Omental fat pad (tissue), 4 donors: ENCODE results near the gene LTB4R2. TPM values are rescaled to one million over a fixed set of nuclear protein-coding genes. Genes with fewer than 3 reads are reported as not detected.
A peak's percentile ranks its signal among the peaks of the same experiment; 100 is the strongest.

ENCODE experiments used
- ATAC-seq: fragments of 150-250 bp; one replicate; pipeline ENCODE4 v1.9.1; 2016; ENCODE audit warnings: mild to moderate bottlenecking, moderate library complexity; ENCODE audit not compliant: low FRiP score
- DNase-seq: peaks from one replicate; pipeline ENCODE4 v3.0.0-alpha.2; 2019; ENCODE audit warnings: low spot score
- CTCF ChIP-seq, 3 donors: fragments of 450-650 bp; IDR thresholded peaks; one replicate each; pipeline ENCODE4 v1.5.1; 2016 to 2017; ENCODE audit warnings: antibody characterized with exemption in 3 of 3, mild to moderate bottlenecking in 3 of 3, moderate library complexity in 2 of 3
- total RNA-seq, 4 donors: library from RNA; depleted of rRNA; stranded (reverse); fragments of >200 nt; gene quantifications; one replicate each; pipeline ENCODE4 v1.1.0, GENCODE V29; 2016

The LTB4R2 gene
- total RNA-seq, 4 donors from 2014 or later = 4.7 to 9.0 (median 7.9) TPM

- DNase-seq (no peak), ATAC-seq (peak; percentile 6)
- no peak for TF ChIP-seq CTCF (IDR thresholded peaks at IDR 0.05)
Observed at GRCh38 chr14:24329736-24330135, 19.8 kb downstream of the LTB4R2 start.

GRCh38 chr14:24330973-24331674, 21.2 kb downstream of the LTB4R2 start:
- no peak for ATAC-seq
- no peak for TF ChIP-seq CTCF (IDR thresholded peaks at IDR 0.05)
- no peak for DNase-seq

- no peak for ATAC-seq
- TF ChIP-seq CTCF (IDR thresholded peaks at IDR 0.05) = no peak
- no peak for DNase-seq
Observed at GRCh38 chr14:24331731-24332267, 21.9 kb downstream of the LTB4R2 start.

GRCh38 chr14:24332268-24332993, 22.5 kb downstream of the LTB4R2 start:
- TF ChIP-seq CTCF (IDR thresholded peaks at IDR 0.05) = peak in 1 of 3 donors; percentile 33
- peak; percentile 37 for ATAC-seq

GRCh38 chr14:24334431-24335291, 24.7 kb downstream of the LTB4R2 start, which contains the start of gene ADCY4:
Gene ADCY4, minus strand, starts transcription at chr14:24335071. Its CDS starts 419 bp downstream, at chr14:24334652.
- DNase-seq (no peak), ATAC-seq (no peak)
- TF ChIP-seq CTCF (IDR thresholded peaks at IDR 0.05) = no peak

More at GRCh38 chr14:24332268-24332993, 22.5 kb downstream of the LTB4R2 start:
- DNase-seq = no peak

GRCh38 chr14:24335461-24336171, 25.7 kb downstream of the LTB4R2 start:
- TF ChIP-seq CTCF (IDR thresholded peaks at IDR 0.05) = no peak
- ATAC-seq (no peak), DNase-seq (no peak)
